Inferior parietal cortex (tissue), 1 donor: ENCODE measurements around the gene RBMS3.
"Not testable (repeated sequence)": the region's sequence is repeated elsewhere in the genome, so short reads cannot be mapped to it uniquely, and the experiment has no call there.

Experiments used
- DNase-seq: peaks from one replicate; pipeline ENCODE4 v3.0.0-alpha.2; 2016; ENCODE audit errors: extremely low spot score

The RBMS3 gene

GRCh38 chr3:29385046-29385830 lies 104.4 kb downstream of the RBMS3 start:
- DNase-seq, result no peak

GRCh38 chr3:29389362-29389761 lies 108.5 kb downstream of the RBMS3 start:
- no peak for DNase-seq

- no peak for DNase-seq
These were observed 111.9 kb downstream of the RBMS3 start for GRCh38 chr3:29392625-29393388.

- DNase-seq, result not testable (repeated sequence)
These were observed 113.1 kb downstream of the RBMS3 start for GRCh38 chr3:29393946-29394345.

- DNase-seq, result no peak
These were observed 116.5 kb downstream of the RBMS3 start for GRCh38 chr3:29397406-29397805.

GRCh38 chr3:29398787-29399186 lies 117.9 kb downstream of the RBMS3 start:
- DNase-seq, result no peak

GRCh38 chr3:29406291-29406832 lies 125.5 kb downstream of the RBMS3 start:
- DNase-seq, result no peak

GRCh38 chr3:29408676-29409075 lies 127.8 kb downstream of the RBMS3 start:
- no peak for DNase-seq

- DNase-seq, result no peak
These were observed 128.5 kb downstream of the RBMS3 start for GRCh38 chr3:29409409-29409808.

GRCh38 chr3:29410220-29410619 lies 129.3 kb downstream of the RBMS3 start:
- DNase-seq, result no peak

GRCh38 chr3:29410660-29411405 lies 130.0 kb downstream of the RBMS3 start:
- no peak for DNase-seq

GRCh38 chr3:29412110-29412509 lies 131.2 kb downstream of the RBMS3 start:
- DNase-seq, result no peak

- DNase-seq, result no peak
These were observed 133.8 kb downstream of the RBMS3 start for GRCh38 chr3:29414468-29415224.

GRCh38 chr3:29415482-29416223 lies 134.8 kb downstream of the RBMS3 start:
- DNase-seq, result no peak

- no peak for DNase-seq
These were observed 135.6 kb downstream of the RBMS3 start for GRCh38 chr3:29416514-29416913.

GRCh38 chr3:29420106-29420505 lies 139.2 kb downstream of the RBMS3 start:
- DNase-seq, result no peak

GRCh38 chr3:29426302-29427226 lies 145.7 kb downstream of the RBMS3 start:
- DNase-seq, result no peak

- DNase-seq, result no peak
These were observed 146.6 kb downstream of the RBMS3 start for GRCh38 chr3:29427266-29428103.
